ENCODE measurements around the gene EDN3.

Gene EDN3, protein sequence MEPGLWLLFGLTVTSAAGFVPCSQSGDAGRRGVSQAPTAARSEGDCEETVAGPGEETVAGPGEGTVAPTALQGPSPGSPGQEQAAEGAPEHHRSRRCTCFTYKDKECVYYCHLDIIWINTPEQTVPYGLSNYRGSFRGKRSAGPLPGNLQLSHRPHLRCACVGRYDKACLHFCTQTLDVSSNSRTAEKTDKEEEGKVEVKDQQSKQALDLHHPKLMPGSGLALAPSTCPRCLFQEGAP

DNA sequence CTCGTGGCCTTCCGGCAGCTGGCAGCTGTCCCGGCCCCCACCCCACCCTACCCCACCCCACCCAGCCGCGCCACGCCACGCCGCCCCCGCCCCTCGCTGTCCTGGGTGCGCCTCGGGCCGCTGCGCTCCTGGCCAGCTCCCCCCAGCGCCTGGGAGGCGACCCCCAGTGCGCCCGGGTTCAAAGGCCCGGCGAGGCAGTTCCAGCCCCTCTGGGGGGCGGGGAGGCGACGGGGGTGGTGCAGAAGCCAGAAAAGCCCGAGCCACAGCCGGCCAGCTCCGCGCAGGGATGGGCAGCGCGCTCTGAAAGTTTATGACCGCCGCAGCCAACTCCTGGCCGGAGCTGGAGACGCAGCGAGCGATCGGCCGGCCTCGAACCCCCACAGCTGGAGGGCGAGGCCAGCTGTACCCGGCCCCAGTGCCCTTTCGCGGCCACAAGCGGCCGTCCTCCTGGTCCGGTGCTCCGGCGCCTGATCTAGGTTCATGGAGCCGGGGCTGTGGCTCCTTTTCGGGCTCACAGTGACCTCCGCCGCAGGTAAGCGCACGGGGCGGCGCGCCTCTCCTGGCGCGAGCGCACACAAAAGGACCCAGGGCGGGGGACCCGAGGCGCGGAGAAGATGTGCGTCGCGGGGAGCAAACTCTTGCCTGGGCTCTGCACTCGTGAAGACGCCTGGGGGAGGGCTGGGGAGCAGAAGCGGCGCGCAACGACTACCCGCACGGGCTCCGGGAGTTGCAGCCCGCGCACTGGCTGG lies at the start of gene EDN3:
Gene EDN3 (plus strand): TSS at position 279 of the 749 bp plus-strand sequence. CDS start 202 bp downstream, at position 481.
- DNase-seq, result no peak

DNA sequence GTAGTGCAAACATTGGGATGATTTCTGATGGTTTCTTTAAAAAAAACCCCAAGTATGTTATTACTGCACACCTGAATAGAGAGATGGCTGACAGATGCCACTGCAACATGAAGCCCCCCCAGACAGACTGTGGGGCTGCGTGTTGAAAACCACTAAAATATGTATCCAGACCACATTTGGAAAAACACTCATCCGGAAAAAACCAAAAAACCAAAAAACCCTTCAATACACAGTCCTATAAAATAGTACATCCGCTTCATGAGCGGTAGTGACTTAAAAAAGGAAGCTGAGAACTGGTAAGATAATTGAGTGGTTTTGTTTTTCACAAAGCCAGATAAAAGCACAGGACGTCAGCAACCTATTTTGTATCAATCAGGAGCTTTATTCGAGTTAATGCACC lies 47.1 kb upstream of the EDN3 start:
- DNase-seq, result no peak

DNA sequence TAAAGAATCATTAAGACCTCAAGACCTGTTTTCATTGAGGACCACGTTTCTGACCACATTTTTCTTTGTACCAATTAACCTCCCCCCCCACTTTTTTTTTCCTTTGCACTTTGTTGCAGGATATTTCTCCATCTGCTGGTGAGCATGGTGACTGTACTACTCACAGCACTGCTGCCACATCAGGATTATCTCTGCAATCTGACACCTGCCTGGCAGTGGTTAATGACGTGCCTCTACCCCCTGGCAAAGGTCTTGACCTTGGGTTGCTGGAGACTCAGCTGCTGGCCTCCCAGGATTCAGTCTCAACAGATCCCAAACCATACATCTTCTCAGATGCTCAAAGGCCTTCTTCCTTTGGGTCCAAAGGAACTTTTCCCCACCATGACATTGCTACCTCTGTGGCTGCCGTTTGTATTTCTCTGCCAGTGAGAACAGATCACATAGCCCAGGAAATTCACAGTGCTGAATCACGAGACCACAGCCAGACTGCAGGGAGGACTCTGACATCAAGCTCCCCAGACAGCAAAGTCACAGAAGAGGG lies 46.6 kb upstream of the EDN3 start:
- DNase-seq, result no peak

DNA sequence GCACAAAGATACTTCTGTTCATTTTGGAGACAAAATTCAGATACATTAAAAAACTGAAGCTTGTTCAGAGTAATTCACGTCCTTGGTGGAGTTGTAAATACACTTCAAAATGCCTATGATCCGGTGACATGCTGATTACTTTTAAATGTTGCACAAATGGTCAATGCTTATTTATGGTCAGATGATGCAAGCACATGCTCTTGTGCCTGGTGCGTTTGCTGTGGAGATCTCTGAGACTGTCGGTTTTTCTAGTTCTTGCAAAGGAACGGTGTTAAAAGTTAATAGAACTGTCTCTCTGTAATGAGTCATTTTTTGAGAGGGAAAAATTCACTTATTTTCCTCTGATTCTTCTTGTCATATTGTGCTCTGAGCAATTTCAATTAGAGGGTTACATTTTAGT lies 45.2 kb upstream of the EDN3 start:
- DNase-seq, result no peak

DNA sequence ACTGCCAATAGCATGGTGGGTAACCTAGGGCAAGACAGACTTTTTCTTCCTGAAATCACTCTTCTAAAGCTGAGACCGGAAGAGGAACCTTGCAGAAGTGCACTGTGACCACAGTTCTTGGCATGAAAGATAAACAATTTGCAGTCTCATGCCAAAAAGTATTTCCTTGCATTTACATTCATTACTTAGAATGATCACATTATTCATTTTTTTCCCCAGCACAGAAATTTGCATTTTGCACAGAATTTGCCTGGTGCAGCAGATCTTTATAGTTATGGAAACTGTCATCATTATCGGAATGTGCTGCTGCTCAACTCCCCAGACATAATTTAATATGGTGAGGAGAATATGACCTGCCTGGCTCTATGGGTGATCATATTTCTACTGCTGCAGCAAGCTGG lies 42.2 kb upstream of the EDN3 start:
- no peak for DNase-seq

DNA sequence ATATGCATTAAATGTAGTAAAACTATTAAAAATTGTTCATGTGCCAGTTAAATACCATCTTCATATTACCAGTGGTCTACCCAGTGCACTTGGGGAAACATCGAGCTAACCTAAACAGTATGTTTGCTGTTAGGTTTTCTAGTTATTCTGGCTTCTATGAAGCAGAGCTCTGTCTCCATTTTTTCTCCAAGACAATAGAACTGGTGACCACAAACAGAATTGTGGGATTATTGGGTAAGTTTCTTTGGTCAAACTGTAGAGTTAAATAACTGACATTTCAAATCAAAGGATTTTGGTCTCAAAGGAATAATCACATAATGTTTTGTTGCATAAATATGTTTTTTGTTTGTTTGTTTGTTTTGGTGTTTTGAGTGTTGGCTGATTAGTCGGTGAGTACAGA lies 40.5 kb upstream of the EDN3 start:
- no peak for DNase-seq

DNA sequence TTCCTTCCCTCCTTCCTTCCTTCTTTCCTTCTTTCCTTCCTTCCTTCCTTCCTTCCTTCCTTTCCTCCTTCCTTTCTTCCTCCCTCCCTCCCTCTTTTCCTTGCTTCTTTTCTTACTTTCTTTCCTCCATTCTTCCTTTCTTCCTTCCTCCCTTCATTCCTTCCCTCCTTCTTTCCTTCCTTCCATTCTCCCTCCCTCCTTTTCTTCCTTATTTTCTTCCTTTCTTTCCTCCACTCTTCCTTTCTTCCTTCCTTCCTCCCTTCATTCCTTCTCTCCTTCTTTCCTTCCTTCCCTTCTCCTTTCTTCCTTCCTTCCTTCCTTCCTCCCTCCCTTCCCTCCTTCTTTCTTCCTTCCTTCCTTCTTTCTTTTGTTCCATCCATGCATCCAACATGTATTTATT lies 35.1 kb upstream of the EDN3 start:
- no peak for DNase-seq

DNA sequence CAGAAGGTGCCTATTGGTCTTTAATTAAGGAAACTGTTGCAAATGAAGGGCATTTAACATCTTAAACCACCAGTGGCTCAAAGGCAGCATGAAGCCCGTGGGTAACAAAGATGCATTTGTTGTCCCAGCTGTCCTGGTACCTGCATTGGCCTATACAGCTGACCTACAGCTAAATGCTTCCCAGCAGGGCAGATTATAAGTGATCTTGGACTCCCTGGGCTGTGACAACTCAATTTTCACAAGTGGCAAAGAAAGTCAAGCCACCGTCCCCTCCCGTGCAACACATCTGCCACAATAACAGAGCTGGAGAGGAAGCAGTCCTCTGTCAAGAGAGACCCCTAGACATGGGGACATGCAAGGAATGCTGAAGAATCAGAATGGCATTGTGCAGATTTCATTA lies 31.5 kb upstream of the EDN3 start:
- no peak for DNase-seq

DNA sequence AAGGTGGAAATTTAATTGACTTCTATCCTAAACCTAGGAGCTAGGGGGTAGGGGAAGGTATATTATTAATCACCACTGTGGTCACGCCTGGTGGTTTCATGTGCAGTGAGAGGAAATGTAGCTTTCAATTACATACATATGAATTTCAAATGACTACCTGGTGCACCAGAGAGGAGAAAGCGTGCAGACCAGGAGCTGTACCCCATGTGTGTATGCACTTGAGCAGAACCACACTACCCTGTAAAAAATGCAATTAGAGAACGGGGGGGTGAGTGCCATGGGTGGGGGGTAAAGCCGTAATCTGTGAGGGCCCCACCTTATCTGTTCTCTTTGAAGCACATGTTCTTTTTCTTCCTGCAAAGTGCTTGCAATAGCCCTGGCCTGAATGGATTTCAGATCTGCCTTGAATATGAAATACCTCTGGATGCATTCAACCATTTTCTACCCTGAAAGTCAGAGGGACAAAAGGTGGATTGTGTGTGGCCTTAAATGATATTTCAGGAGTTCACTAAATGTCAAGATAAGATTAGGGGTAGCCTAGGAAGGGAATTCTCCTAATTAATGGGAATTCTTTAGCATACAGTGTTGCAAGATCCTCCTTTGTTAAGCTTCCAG lies 30.9 kb upstream of the EDN3 start:
- DNase-seq, result no peak

DNA sequence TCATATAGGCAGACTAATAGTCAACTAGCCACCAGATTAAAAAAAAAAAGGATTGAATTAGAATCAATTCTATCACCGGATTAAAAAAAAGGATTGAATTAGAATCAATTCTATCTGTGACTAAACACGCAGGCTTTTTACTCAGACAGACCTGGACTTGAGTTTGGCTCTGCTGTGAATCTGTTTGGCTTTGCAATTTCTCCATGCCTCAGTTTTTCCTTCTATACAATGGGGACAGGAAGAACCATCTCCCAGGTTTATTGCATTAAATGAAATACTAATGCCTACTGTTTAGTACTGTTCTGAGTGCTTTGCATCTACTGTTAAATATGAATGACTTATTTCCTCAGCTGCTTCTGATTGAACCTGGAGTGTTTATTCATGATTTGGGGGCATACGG lies 30.0 kb upstream of the EDN3 start:
- no peak for DNase-seq

DNA sequence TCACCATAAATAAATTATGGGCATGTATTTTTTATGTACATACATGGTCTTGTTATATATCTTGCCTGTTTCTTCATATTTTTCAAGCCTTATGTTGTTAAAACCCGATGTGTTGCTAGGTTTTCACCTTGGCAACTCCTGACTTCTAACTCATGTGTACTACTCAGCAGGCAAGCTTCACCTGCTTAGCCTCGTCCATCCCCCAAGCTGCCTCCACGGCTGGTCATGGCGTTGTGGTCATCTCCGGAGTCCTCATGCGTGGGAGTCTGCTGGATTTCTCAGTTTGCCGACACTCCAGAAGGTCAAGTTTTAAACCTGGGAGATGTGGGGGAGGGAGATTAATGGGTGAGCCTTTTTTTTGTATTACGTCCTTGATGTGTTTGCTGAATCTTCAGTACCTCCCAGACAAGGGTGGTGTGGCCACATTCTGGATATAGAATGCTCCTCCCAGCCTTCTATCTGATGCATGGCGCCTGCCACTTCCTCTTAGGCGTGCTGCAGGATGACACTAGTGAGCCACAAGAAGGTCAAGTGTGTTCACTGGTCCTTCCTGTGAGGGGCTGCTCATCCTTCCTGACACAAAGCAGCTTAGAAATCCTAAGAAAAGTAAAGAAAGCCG lies 26.6 kb upstream of the EDN3 start:
- DNase-seq, result no peak

DNA sequence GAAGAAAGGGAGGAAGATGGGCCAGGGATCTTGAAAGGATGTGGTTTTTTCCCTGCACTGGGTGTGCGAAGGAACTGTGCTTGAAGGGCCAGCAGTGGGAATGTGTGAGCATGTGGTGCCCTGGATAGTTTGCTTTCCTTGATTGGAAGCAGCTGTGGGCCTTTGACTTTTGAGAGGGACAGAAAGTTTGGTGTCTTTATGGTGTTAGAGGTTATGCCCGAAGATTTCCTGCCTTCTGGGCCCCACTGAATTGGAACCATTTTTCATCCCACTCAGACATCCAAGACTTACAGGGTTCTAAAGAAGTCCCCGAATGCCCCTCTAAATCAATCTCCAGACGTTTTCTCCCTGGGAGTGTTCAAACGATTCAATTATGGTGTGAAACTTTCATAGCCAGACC lies 23.5 kb upstream of the EDN3 start:
- DNase-seq, result no peak

DNA sequence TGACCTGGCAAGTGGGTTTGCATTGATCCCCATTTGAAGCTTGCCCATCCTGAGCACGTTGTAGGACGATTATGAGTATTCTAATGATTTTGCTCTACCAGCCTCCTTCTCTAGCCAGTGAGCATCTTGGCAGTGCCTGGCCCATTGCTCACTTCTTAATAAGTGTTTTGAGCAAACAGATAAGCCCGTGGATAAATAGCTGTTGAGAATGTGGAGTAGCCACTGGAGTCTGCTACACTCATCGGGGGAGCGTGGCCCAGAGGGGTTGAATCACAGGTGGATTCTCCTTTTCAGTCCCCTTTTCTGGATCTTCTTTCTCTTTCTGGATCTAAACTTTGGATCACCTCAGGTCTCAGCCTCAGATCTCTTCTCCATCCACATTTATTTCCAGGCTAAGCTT lies 15.9 kb upstream of the EDN3 start:
- DNase-seq, result no peak

DNA sequence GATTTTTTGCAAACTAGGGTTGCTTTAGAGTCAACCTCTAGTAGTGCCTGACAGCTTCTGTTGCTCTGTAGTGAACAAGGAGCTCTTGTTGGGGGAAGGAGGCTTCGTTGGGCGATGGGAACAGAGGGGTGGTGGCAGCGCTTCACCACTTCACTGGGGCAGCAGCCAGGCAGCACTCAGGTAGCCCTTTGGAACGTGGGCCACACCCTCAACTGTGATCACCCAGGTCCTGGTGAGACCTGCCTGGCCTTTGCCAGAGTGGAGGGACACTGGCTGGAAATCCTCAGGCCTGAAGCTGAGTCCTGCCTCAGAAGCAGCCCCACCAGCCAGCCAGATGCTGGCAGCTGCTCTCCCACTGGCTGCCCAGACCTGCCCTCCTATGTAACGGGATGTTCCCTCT lies 10.4 kb upstream of the EDN3 start:
- no peak for DNase-seq

DNA sequence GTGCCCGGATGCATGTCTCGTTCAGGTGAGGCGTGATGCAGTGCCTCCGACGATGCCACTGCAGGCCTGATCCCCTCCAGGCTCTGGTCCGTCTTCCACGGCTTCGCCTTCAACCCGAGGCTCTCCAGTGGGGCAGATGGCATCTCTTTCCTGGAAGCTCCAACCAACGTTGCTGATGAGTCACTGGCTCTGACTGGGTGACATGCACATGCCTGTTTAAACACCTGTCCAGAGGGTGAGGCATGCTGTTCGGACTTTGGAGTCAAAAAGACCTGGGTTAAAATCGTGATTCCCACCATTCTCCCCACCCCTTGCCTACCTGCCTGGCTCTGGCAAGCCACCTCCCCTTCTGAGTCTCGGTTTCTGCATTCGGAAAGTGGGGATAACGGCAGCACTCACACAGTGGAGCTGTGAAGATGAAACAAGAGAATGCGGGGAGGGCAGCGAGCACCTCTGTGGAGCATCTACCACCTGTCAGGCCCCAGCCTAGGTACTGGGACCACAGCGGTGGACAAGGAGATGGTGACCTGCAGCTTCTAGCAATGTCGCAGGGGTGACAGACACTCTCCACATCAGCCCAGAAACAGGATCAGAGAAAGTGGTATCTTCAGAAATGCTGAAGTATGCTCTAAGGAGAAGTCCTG lies 8.5 kb upstream of the EDN3 start:
- no peak for DNase-seq

DNA sequence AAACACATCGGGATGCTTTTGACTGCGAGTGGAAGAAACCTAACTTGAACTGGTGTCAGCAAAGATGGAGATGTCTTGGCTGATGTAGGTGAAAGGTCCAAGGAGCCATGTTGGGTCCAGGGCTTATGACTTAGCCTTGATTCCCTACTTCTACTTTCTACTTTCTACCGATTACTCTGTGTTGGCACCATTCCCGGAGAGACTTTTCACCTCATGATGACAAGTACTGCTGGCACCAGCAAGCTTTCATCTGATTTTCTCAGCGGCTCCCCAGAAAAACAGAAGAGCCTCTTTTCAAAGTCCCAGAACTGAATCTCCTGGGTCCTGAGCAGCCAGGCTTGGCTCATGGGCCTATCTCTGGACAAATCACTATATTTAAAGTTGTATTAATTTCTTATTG lies 4.9 kb upstream of the EDN3 start:
- DNase-seq, result no peak

DNA sequence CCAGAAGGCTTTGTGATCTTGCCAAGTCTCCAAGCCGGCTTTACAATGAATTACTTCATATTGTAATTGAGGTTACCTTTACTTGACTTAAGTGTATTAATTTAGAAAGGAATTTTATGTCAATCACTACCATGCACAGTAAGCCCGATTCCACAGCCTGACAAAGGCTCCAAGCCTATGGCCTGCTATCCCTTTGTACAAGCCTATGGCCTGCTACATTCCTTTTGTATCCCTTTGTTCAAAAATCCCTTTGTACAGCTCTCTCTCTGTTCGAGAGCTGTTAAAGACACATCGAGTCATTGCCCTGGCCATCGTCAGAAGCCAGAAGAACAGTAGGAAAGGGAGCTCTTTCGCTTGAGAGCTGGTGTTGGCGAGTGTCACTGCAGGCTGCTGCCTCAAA lies 2.7 kb upstream of the EDN3 start:
- no peak for DNase-seq

DNA sequence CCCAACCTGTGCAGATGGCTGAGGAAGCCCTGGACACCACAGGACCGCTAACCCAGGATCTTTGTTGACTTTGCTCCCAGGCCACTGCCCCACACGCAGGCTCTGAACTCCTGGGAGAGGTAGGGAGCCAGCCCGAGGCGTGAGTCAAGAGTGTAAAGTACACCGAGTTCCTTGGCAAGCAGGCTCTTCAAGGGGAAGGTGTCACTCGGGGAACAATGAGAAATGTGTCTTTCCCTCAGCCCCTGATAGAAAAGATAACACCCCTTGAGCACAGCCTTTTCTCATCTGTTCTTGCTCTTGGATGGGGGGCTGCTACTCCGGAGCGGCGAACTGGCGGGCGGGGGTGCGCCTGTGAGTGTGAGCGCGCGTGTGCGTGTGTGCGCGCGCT lies 472 bp upstream of the EDN3 start:
- DNase-seq, result no peak

DNA sequence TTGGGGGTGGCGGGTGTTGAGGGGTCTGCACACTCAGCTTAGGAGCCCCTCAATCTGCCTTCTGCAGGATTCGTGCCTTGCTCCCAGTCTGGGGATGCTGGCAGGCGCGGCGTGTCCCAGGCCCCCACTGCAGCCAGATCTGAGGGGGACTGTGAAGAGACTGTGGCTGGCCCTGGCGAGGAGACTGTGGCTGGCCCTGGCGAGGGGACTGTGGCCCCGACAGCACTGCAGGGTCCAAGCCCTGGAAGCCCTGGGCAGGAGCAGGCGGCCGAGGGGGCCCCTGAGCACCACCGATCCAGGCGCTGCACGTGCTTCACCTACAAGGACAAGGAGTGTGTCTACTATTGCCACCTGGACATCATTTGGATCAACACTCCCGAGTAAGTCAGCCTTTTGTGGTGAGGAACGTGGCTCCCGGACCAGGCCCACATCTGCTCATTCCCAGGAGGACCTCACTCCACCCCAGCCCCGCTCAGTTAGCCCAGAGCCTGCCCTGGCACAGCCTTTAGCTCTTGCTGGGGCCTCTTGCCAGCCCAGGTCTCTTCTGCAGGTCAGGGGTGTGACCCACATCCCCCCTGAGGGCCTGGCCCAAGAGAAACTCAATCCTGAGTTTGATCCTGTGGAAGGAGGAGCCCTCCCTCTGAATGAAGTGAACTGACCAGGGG lies 1.1 kb downstream of the EDN3 start:
- no peak for DNase-seq

DNA sequence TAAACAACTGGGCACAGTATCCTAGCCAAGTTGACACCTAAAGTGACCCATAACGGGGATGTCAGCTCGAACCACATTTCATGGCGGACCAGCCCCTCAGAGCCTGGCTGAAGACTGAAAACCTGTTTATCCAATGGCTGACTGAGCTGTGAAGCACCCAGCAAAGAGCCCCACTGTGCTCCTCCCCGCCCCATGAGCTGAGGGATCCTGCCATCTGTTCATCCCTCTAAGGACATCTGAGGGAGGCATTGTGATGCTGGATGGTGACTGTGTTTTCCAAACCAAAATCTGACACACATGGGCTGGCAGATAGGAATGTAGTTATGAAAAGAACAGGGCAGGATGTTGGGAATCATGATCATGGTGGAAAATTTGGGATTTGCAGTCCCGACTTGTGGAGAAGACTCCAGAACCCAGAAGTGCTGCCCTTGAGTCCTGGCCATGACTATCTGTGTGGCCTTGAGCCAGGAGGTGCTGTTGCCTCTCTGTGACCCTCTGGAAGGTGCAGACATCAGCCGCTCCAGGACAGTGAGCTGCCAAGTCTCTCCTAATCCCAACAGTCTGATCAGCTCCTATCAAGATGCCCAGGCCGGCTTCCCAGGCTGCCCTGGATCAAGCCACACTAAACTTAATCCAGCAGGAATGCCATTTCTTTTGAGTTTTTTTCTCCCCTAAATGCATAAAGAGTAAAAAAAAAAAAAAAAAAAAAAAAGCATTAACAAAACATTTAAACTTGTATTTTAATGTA lies 5.7 kb downstream of the EDN3 start:
- no peak for DNase-seq

DNA sequence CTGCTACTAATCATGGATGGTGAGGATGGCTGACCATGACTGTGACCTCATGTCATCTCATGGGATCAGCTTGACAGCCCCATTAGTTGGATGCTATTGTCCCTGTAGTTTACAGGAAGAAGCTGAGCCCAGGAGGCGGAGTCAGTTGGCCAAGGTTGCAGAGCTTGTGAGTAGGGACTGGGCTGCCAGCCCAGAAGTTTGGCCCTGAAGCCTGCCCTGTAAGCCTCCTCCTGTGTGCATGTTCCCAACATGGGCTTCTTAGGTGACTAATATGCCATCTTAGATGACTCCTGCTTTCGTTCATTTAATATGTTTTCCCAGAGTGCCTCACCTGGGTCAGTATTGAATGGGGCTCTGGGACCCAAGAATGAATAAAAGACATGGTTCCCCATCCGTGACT lies 6.9 kb downstream of the EDN3 start:
- no peak for DNase-seq

Data from NCI-H2081 (cell line).